CD1c-positive myeloid dendritic cell (primary cell): Measurements from ENCODE around the gene LRCH1.

Experiments
- DNase-seq: peaks from one replicate; pipeline ENCODE4 v3.0.0-alpha.2; 2016; ENCODE audit errors: extremely low spot score

The LRCH1 gene

GRCh38 chr13:46561691-46562090, 8.7 kb downstream of the LRCH1 start:
- no peak for DNase-seq

DNA sequence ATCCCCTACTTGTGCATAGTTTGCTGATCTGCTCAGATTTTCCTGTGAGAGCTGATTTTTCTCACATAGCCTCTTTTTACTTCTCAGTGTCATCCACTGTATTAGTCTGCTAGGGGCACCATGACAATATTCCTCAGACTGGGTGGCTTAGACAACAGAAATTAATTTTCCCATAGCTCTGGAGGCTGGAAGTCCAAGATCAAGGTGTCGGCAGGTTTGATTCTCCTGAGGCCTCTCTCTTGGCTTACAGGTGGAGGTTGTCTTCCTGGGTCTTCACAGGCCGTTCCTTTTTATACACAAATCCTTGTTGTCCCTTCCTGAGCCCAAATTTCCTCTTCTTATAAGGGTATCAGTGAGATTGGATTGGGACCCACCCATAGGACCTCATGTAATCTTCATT, 9.2 kb downstream of the LRCH1 start:
- no peak for DNase-seq

- DNase-seq, result no peak
Observed at GRCh38 chr13:46562581-46562980, 9.6 kb downstream of the LRCH1 start.

DNA sequence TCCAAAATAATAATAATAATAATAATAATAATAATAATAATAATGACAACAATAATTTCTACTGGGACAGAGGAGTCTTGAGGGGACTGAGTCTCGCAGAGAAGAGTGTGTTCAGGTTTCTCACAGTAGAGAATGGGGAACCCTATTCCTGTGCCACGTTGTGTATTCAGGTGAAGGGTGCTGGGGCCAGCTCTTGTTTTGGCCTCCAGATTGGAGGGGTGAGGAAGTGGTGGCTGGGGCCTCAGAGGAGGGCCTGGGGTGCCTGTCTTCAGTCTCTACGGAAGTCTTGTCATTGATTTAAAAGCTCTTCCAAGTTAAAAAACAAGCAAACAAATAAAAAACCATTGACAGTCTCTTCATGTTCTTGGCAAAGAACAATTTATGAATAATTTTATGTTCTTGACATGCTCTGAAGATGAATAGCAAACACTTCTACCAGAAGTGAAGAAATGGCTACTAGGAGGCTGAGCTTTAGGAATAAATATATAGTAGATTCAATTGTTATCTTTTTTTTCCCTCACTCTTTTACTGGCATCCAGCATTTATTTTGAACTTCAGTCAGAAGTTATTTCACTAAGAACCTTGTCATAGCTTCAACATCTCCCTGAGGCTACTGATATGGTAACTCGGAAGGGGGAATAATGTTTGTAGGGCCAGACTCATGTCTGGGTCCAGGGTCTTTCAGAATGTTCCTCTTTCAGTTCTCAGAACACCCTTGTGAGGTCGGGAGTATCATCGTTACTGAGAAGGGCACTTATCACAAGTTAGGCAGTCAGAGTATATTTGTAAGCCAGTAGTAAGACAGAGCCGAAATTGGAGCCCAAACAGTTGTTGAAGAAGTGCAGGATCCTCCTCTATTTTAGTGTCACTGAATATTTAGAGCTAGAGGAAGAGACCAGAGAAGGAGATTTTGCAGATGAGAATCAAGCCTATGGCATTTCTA, 13.1 kb downstream of the LRCH1 start:
- DNase-seq, result no peak

GRCh38 chr13:46567671-46568070, 14.7 kb downstream of the LRCH1 start:
- no peak for DNase-seq

DNA sequence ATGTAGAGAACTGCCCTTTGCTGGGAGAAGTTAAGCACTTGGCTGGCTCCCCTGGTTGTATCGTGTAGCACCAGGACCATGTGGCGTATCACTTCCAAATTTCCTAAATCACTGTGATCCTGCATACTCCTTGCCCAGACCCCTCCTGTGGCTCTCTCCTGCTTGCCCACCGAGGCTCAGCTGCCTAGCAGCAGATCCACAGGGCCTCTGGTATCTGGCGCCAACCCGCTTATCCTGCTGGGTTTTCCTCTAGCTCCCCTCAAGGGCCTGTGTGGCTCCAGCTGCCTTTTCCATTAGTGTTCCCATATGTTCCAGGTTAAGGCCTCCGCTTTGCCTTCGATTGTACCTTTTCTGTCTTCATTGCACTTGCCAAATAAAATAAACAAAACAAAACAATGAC, 16.5 kb downstream of the LRCH1 start:
- no peak for DNase-seq

DNA sequence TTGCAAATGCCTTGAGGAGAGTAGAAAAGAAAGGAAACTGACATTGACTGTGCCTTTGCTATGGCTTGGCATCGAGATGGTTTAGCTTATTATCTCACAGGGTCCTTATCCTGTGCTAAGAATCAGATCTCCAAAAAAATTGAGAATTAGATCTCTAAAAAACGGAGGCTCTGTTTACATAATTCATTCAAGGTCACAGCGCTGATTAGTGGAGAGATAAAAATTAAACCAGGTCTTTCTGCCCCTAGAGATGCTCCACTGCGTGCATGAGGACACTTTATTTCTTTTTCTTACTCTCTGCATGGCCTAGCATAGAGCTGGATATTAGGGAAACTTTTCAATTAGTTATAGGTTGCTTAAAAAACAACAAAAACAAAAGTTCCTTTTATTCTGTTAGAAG, 17.3 kb downstream of the LRCH1 start:
- no peak for DNase-seq

DNA sequence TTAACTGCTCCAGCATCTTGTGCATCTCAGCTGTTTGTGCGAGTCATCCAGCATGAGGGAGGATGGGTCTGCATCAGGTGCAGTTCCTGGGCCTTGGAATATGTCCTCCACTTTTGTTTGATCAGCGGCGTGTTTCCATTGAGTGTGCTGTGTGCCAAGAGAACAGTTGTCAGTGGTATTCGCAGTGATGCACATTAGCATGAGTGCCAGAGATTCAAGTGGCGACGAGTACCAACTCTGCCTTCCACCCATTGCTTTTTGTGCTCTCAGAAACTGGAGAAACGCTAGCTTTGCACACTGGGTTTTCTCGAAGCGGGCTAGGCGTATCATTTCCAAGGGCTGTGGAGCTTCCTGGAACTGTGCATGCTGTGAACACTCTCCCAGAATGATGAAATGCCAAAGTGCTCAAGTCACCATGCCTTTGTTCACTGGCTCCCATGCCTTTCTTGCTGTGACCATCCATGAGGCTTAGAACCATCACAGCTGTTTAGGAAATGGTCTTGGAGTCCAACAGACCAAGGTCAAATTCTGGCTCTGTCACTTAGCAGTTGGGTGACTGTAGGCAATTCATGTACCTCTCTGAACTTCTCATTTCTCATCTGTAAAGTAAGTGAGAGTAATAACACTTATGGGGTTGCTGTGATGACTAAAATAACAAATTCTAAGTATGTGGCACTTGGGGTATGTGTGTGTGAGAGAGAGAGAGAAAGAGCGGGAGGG, 18.4 kb downstream of the LRCH1 start:
- DNase-seq, result no peak

GRCh38 chr13:46571909-46572595, 19.1 kb downstream of the LRCH1 start:
- no peak for DNase-seq

DNA sequence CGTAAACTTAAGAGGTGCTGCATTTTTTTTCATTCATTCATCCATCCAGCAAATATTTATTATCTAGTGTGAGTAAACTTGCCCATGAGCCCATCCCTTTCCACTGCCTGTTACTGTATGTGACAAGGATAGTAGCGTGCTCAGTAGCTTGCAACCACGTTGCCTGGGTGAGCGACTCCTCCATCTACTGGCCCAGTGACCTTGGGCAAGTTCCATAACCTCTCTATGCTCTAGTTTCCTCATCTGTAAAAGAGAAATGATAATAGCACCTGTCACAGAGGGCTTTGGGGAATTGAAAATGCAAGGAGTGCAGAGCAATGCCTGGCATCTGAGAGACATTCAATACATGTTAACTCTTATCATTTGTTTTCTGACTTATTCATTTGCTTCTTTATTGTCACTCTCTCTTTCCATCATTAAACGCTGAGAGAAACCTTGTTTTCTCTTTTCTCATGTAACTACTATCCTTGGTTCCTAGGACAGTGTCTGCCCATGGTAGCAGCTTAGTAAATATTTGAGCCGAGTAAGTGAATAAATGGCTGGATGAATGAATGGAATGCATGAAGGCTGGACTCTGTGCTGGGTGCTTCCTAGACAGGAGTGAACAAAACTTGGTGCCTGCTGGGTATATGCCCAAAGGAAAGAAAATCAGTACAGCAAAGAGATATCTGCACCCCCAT, 19.9 kb downstream of the LRCH1 start:
- DNase-seq, result no peak

- peak; percentile 33 for DNase-seq
Observed at GRCh38 chr13:46575301-46575771, 22.4 kb downstream of the LRCH1 start.

DNA sequence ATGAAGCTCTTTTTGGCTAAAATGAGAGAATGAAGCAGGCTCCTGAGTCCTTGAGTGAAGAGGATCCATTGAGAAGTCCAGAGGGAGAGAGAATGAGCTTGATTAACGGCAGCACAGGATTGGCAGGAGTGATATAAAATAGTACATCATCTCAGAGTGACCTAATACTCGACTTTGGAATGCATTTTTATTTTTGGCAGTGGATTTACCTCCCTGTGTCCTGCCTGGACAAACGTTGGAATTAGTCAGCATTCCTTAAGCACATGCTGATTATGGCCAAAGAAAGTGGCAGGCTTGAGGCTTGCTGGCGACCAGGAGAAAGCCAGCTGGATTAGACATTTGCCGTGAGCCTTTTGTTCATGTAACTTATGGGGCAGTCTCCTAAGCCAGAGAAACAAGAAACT, 22.9 kb downstream of the LRCH1 start:
- no peak for DNase-seq

GRCh38 chr13:46576762-46577161, 23.8 kb downstream of the LRCH1 start:
- no peak for DNase-seq

- DNase-seq, result no peak
Observed at GRCh38 chr13:46577696-46578589, 25.0 kb downstream of the LRCH1 start.

GRCh38 chr13:46578590-46578975, 25.6 kb downstream of the LRCH1 start:
- DNase-seq, result peak; percentile 27

GRCh38 chr13:46580362-46580839, 27.4 kb downstream of the LRCH1 start:
- peak; percentile 27 for DNase-seq

GRCh38 chr13:46582190-46582589, 29.2 kb downstream of the LRCH1 start:
- DNase-seq, result no peak

DNA sequence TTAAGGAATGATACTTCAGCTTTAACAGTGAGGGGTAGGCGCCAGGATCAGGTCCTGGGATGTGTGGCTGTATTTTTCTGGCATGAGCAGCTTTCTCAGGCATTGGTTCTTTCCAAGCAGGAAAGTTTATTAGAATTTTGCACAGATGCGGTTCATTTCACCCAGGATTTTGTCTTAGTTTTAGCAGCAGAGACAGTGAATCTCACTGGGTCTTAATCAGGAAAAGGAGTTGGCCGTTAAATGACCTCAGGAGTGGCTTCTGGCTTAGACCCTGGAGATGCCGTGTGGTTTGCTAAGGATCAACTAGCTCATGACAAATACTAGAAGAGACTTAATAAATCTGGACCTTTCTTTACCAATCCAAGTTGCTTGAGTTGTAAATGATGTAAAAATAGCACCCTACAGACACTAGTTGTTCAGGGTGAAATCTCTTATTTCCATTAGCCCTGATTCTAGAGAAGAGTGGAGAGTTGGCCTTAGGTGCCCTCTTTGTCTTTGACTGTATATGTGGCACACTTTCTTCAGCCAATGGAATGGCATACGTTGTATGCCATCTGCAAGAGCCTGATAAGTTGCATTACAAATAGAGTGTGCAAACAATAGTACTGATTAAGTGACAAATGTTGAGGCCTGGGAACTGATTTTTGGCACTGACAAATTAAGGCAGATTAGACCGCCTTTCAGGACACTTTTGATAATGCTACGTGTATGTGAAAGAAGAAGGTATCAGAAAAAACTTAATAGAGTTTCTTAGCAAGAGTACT, 34.0 kb downstream of the LRCH1 start:
- DNase-seq, result no peak

GRCh38 chr13:46587807-46588418, 34.9 kb downstream of the LRCH1 start:
- DNase-seq, result no peak
